Measurements from ENCODE around the gene NRG3.

GRCh38 chr10:82089327-82089726 lies 214.3 kb downstream of the NRG3 start:
- TF ChIP-seq CTCF (IDR thresholded peaks at IDR 0.05) (no peak), POLR2A (IDR thresholded peaks at IDR 0.05) (no peak), EP300 (IDR thresholded peaks at IDR 0.05) (no peak)

All from ovary (tissue), 3 donors.